Skeletal muscle tissue (tissue), 4 donors: ENCODE data around the gene NXN. TPM values are rescaled to one million over a fixed set of nuclear protein-coding genes. Genes with fewer than 3 reads are reported as not detected.
A peak's percentile ranks its signal among the peaks of the same experiment; 100 is the strongest.
"Not testable (repeated sequence)": the region's sequence is repeated elsewhere in the genome, so short reads cannot be mapped to it uniquely, and the experiment has no call there.

ENCODE experiments used
- H3K27ac ChIP-seq: one replicate; pipeline ENCODE4 v1.7.0; 2013; ENCODE audit warnings: mild to moderate bottlenecking, low read depth, low read length, inconsistent platforms
- H3K27me3 ChIP-seq, 3 donors: one replicate each; pipeline ENCODE4 v1.7.0; 2013; ENCODE audit warnings: low read length in 3 of 3; ENCODE audit not compliant: control insufficient read depth in 3 of 3, insufficient read depth in 3 of 3
- H3K36me3 ChIP-seq, 3 donors: one replicate each; pipeline ENCODE4 v1.7.0; 2013; ENCODE audit warnings: low read length in 3 of 3; ENCODE audit not compliant: control insufficient read depth in 3 of 3, insufficient read depth in 3 of 3
- H3K4me1 ChIP-seq, 3 donors: one replicate each; pipeline ENCODE4 v1.7.0; 2013; ENCODE audit warnings: low read length in 3 of 3, mild to moderate bottlenecking in 3 of 3; ENCODE audit not compliant: control insufficient read depth in 3 of 3, insufficient read depth in 3 of 3
- H3K4me3 ChIP-seq, 3 donors: one replicate each; pipeline ENCODE4 v1.7.0; 2013; ENCODE audit warnings: low read length in 3 of 3
- H3K9ac ChIP-seq, 3 donors: one replicate each; pipeline ENCODE4 v1.7.0; 2013; ENCODE audit warnings: low read length in 3 of 3, mild to moderate bottlenecking in 3 of 3, moderate library complexity in 2 of 3, low read depth in 1 of 3
- H3K9me3 ChIP-seq, 3 donors: one replicate each; pipeline ENCODE4 v1.7.0; 2013; ENCODE audit warnings: low read length in 3 of 3; ENCODE audit not compliant: control insufficient read depth in 3 of 3
- total RNA-seq: library from RNA; depleted of rRNA; stranded (reverse); fragments of >200 nt; gene quantifications from one replicate; pipeline ENCODE4 v1.2.3, GENCODE V29; 2014
- donor health status: Osteomylitis.

The NXN gene
- total RNA-seq, 1 donor from 2014 or later, result 33.9 TPM

- Histone ChIP-seq H3K9me3 (no peaks in the 10 kb centered on the region), H3K27me3 (no peaks in the 10 kb centered on the region), H3K9ac (peak overlapping the region; percentile 60 to 70 (median 69)), H3K27ac (peak overlapping the region; percentile 79), H3K4me3 (peak overlapping the region in 1 of 3 donors; percentile 15), H3K36me3 (no peaks in the 10 kb centered on the region), H3K4me1 (peaks cover 44 to 66% (median 58%) of the 10 kb centered on the region in 3 donors)
Observed at GRCh38 chr17:883586-883962, 96.0 kb downstream of the NXN start.

GRCh38 chr17:882827-883585 lies 96.6 kb downstream of the NXN start:
- Histone ChIP-seq H3K27ac (peak overlapping the region; percentile 79), H3K9me3 (no peaks in the 10 kb centered on the region), H3K4me3 (peak overlapping the region in 1 of 3 donors; percentile 15), H3K4me1 (peaks cover 44 to 67% (median 57%) of the 10 kb centered on the region in 3 donors), H3K9ac (peak overlapping the region; percentile 60 to 70 (median 69)), H3K27me3 (no peaks in the 10 kb centered on the region), H3K36me3 (no peaks in the 10 kb centered on the region)

GRCh38 chr17:881778-882177 lies 97.8 kb downstream of the NXN start:
- H3K9me3 ChIP-seq, result no peaks in the 10 kb centered on the region
- no peak overlapping the region for H3K4me3 ChIP-seq
- H3K27ac ChIP-seq, result peak overlapping the region; percentile 73
- H3K4me1 ChIP-seq, result peaks cover 44 to 60% (median 52%) of the 10 kb centered on the region in 3 donors
- no peak overlapping the region for H3K9ac ChIP-seq
- no peaks in the 10 kb centered on the region for H3K36me3 ChIP-seq
- H3K27me3 ChIP-seq, result no peaks in the 10 kb centered on the region

- H3K27ac ChIP-seq, result peak overlapping the region; percentile 73
- H3K27me3 ChIP-seq, result no peaks in the 10 kb centered on the region
- H3K36me3 ChIP-seq, result no peaks in the 10 kb centered on the region
- peak overlapping the region in 2 of 3 donors; percentile 3 to 55 for H3K9ac ChIP-seq
- no peaks in the 10 kb centered on the region for H3K9me3 ChIP-seq
- H3K4me3 ChIP-seq, result no peak overlapping the region
- H3K4me1 ChIP-seq, result peaks cover 42 to 53% (median 45%) of the 10 kb centered on the region in 3 donors
Observed at GRCh38 chr17:880443-881269, 98.9 kb downstream of the NXN start.

- H3K27me3 ChIP-seq, result no peaks in the 10 kb centered on the region
- H3K4me3 ChIP-seq, result peak overlapping the region in 2 of 3 donors; percentile 41 to 48
- H3K9me3 ChIP-seq, result no peaks in the 10 kb centered on the region
- H3K36me3 ChIP-seq, result no peaks in the 10 kb centered on the region
- peak overlapping the region; percentile 73 for H3K27ac ChIP-seq
- peaks cover 41 to 51% (median 43%) of the 10 kb centered on the region in 3 donors for H3K4me1 ChIP-seq
- peak overlapping the region in 1 of 3 donors; percentile 0 for H3K9ac ChIP-seq
Observed at GRCh38 chr17:879546-880442, 99.8 kb downstream of the NXN start.

GRCh38 chr17:877630-878029 lies 101.9 kb downstream of the NXN start:
- Histone ChIP-seq H3K36me3 (no peaks in the 10 kb centered on the region), H3K27ac (no peak overlapping the region), H3K9ac (no peak overlapping the region), H3K9me3 (no peaks in the 10 kb centered on the region), H3K27me3 (no peaks in the 10 kb centered on the region), H3K4me1 (peaks cover 25 to 32% (median 25%) of the 10 kb centered on the region in 3 donors), H3K4me3 (no peak overlapping the region)

- Histone ChIP-seq H3K27me3 (no peaks in the 10 kb centered on the region), H3K9ac (no peak overlapping the region), H3K4me3 (no peak overlapping the region), H3K36me3 (no peaks in the 10 kb centered on the region), H3K4me1 (peaks cover 15 to 24% (median 21%) of the 10 kb centered on the region in 3 donors), H3K9me3 (no peaks in the 10 kb centered on the region), H3K27ac (no peak overlapping the region)
Observed at GRCh38 chr17:876272-876671, 103.3 kb downstream of the NXN start.

- not testable (repeated sequence) for H3K27me3 ChIP-seq, H3K9ac ChIP-seq, H3K9me3 ChIP-seq, H3K27ac ChIP-seq, H3K36me3 ChIP-seq, H3K4me3 ChIP-seq
- peaks cover 10 to 20% (median 14%) of the 10 kb centered on the region in 3 donors for H3K4me1 ChIP-seq
Observed at GRCh38 chr17:874590-874989, 105.0 kb downstream of the NXN start.

- H3K4me3 ChIP-seq, result no peak overlapping the region
- H3K27me3 ChIP-seq, result no peaks in the 10 kb centered on the region
- H3K9ac ChIP-seq, result no peak overlapping the region
- no peaks in the 10 kb centered on the region for H3K36me3 ChIP-seq
- H3K4me1 ChIP-seq, result peaks cover 24 to 26% (median 26%) of the 10 kb centered on the region in 3 donors
- H3K27ac ChIP-seq, result no peak overlapping the region
- H3K9me3 ChIP-seq, result no peaks in the 10 kb centered on the region
Observed at GRCh38 chr17:872855-873254, 106.7 kb downstream of the NXN start.
